UCSD-AML1 (cell line): ENCODE measurements around the gene HBA1.
"Not testable (repeated sequence)": the region's sequence is repeated elsewhere in the genome, so short reads cannot be mapped to it uniquely, and the experiment has no call there.

Experiments used
- DNase-seq: peaks from one replicate; lab custom pipeline; 2025; ENCODE audit not compliant: unreplicated experiment; lab: John Stamatoyannopoulos, UW

The HBA1 gene

DNA sequence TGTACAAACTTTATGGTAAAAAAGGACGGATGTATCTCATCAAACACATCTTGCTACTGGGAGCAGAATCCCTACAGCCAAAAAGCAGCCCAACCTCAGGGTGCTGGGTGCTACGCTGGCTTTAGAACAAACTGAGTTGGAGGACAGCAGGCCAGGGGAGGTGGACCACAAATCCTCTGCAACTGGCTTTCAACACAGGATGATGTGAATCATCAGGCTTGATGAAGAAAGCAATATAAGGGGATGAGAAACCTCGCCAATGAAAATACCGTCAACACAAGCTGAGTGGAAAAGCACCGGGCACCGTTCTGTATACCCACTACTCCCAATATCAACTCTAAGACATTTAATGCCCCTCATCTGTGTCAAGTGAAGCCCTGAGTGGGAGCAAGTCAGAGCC, 18.0 kb downstream of the HBA1 start:
- no peak for DNase-seq

DNA sequence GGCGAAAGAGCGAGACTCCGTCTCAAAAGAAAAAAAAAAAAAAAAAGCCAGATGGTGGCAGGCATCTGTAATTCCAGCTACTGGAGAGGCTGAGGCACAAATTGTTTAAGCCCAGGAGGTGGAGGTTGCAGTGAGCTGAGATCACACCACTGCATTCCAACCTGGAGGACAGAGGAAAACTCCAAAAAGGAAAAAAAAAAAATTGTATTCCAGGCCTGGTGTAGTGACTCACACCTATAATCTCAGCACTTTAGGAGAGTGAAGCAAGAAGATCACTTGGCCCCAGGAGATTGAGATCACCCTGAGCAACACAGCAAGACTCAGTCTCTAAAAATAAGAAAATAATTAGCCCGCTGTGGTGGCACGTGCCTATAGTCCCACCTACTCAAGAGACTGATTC, 23.9 kb downstream of the HBA1 start:
- no peak for DNase-seq

DNA sequence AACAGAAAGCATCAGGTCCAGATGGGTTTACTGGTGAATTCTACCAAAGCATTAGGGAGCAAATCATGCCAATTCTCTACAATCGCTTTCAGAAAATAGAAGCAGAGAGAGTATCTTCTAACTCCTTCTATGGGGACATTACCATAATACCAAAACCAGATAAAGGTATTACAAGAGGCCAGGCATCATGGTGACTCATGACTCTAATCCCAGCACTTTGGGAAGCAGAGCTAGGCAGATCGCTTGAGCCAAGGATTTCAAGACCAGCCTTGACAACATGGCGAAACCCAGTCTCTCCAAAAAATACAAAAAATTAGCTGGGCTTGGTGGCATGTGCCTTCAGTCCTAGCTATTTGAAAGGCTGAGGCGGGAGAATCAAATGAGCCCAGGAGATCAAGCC, 26.8 kb downstream of the HBA1 start:
- DNase-seq, result no peak

DNA sequence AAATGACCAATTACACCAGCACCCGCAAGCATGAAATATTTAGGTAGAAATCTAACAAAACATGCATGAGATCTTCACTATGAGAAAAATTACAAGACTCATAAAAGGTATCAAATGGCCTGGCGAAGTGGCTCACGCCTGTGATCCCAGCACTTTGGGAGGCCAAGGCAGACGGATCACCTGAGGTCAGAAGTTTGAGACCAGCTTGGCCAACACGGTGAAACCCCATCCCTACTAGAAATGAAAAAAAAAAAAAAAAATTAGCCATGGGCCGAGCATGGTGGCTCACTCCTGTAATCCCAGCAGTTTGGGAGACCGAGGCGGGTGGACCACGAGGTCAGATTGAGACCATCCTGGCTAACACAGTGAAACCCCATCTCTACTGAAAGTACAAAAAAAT, 27.6 kb downstream of the HBA1 start:
- DNase-seq, result not testable (repeated sequence)

DNA sequence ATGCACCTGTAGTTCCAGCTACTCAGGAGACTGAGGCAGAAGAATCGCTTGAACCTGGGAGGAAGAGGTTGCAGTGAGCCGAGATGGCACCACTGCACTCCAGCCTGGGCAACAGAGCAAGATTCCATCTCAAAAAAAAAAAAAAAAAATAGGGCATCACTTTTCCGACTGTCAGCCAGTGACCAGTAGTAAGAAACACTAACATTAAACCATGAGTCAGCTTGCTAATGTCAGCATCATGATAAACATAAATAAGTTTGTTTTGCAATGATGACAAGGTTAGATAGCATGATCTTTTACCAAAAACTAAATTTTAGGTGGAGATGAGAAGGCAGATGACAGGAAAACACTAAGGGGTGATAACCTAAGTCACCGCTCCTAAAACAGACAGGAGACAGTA, 32.9 kb downstream of the HBA1 start:
- DNase-seq, result not testable (repeated sequence)

DNA sequence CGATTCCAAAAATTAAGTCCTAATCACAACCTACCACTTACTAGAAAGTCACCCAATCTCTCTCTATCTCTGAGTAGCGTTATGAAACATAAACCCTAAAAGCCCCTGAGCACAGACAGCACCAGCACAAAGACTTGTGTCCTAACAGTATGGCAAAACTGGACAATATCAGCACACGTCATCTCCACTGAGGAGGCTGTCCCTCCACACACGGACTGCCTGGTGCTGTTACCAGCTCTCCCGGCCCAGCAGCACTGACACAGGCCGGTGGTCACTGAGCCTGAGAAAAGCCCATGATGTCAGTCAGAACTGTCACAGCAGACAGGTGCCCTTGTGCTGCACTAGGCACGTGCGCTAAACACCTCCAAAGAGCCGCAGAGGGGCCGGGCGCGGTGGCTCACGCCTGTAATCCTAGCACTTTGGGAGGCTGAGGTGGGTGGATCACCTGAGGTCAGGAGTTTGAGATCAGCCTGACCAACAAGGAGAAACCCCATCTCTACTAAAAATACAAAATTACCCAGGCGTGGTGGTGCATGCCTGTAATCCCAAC, 35.2 kb downstream of the HBA1 start:
- DNase-seq, result not testable (repeated sequence)

DNA sequence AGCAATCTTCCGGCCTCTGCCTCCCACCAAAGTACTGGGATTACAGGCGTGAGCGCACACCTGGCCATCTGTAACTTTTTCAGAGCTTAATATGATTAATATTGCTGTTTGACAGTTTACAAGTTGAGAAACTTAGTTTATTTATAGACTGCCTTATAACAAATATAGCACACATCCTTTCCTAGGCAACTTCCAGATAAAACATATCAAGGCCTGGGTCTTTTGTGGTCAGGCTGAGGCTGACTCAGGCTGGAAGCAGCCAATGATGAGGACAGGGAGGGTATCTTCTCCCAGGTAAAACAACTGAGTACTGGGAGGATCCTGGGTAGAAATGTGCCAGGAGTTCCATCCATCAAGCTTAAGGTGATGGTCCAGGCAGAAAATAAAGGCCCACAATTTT, 36.5 kb downstream of the HBA1 start:
- no peak for DNase-seq

DNA sequence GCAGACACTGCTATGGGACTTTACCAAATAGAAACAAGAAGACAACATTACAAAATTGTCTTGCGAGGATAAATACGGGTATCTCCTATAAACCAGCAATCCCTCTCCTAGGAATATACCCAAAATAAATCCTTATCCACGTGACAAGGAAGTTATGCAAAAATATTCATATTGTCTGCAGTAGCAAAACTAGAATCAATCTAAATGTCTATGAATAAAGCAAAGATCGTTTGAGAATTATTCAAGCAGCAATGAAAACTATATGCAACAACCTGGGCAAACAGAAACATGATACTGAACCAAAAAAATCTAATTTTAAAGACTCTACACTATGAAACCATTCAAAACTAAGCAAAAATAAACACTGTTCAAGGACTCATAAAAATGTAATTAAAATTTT, 43.5 kb downstream of the HBA1 start:
- no peak for DNase-seq
